Stimulated activated memory B cell treated with anti-CD40 and anti-IgM and Interleukin-4, amounts not matched to agents 10 μg/mL and 1 μg/mL and 100 μg/mL, for 72 hours (primary cell): ENCODE data around the gene SBF2.

Experiments used
- ATAC-seq: fragments of 150-1000 bp; cut with Tn5 transposase; 2 replicates; pipeline ENCODE4 v1.10.0; 2021
- H3K27ac Mint-ChIP-seq: one replicate; pipeline ENCODE4 v1.8.0; 2022; ENCODE audit warnings: mild to moderate bottlenecking, mixed read lengths
- H3K27me3 Mint-ChIP-seq: one replicate; pipeline ENCODE4 v1.8.0; 2022; ENCODE audit warnings: mixed read lengths
- H3K36me3 Mint-ChIP-seq: one replicate; pipeline ENCODE4 v1.8.0; 2022; ENCODE audit warnings: mixed read lengths
- H3K4me1 Mint-ChIP-seq: one replicate; pipeline ENCODE4 v1.8.0; 2022; ENCODE audit warnings: mixed read lengths
- H3K4me3 Mint-ChIP-seq: one replicate; pipeline ENCODE4 v1.8.0; 2022; ENCODE audit warnings: mild to moderate bottlenecking, moderate library complexity, mixed read lengths
- H3K9me3 Mint-ChIP-seq: one replicate; pipeline ENCODE4 v1.8.0; 2022; ENCODE audit warnings: mixed read lengths

The SBF2 gene

DNA sequence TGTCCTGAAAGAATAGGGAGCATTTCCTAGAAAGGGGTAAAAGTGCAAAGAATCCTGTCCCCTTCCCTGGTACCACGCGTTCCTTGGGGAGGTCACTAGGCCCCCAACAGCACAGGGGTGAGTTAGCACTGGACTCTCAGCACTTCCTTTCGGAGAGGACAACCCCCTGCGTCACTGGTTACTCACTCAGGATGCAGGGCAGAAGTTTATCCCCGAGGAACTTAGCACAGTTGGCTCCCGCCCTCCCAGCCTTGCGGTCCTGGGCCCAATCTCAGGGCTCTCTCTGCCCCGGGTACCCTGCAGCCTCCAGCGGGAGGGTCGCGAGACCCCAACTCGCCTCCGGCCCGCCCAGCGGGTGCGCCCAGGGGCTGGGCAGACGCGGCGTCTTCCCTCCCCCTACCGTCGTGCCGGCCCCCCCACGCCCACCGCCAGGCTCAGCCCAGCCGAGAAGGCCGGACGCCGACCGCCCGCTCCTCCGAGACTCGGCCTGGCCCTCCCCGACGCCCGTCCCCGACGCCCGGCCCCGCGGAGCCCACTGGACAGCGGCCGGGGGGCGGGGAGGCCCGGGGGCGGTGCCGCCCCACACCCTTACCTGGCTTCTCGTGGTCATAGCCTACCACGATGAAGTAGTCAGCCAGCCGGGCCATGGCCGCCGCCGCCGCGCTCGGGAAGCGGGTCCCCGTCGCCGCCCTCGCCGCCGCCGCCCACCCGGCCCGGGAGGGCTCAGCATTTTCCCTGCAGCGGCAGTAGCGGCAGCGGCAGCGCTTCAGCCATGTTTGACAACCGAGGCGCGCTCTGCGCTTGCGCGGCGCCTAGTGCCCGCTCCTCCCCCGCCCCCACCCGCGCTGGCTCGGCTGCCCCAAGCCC, at the start of gene SBF2:
Gene SBF2 (minus strand): TSS at position 797 of the 867 bp plus-strand sequence. CDS start 150 bp downstream, at position 647.
- no peak within 1 kb of the TSS for H3K27ac Mint-ChIP-seq
- peaks cover 7% of the 10 kb centered on the region for H3K36me3 Mint-ChIP-seq
- peaks cover 29% of the 10 kb centered on the region for H3K27me3 Mint-ChIP-seq
- no peaks in the 10 kb centered on the region for H3K9me3 Mint-ChIP-seq
- peak within 1 kb of the TSS; percentile 75 for H3K4me3 Mint-ChIP-seq
- peak; percentile 70 for ATAC-seq
- H3K4me1 Mint-ChIP-seq: peaks cover 39% of the 10 kb centered on the region

DNA sequence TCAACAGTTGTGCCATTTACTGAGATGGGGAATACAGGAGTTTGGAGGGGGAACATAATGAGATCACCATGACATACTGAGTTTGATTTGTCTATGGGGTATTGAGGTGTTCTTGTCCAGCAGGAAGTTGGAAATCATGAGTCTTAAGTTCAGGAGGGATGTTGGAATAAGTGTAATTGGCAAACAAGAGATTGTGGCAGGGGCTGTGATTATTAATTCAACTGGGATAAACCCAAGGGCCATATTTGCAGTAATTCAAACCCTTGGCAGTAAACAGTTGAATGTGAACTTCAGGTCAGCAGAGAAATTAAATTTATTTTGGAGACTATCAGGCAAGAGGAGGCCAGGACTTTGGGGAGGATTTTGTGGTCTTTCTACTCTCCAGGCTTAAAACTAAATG, 44.3 kb upstream of the SBF2 start:
- H3K36me3 Mint-ChIP-seq: no peaks in the 10 kb centered on the region
- peaks cover 66% of the 10 kb centered on the region for H3K27me3 Mint-ChIP-seq
- H3K9me3 Mint-ChIP-seq: no peaks in the 10 kb centered on the region
- H3K4me1 Mint-ChIP-seq: no peaks in the 10 kb centered on the region
- H3K27ac Mint-ChIP-seq: no peak overlapping the region
- H3K4me3 Mint-ChIP-seq: no peak overlapping the region
- no peak for ATAC-seq

DNA sequence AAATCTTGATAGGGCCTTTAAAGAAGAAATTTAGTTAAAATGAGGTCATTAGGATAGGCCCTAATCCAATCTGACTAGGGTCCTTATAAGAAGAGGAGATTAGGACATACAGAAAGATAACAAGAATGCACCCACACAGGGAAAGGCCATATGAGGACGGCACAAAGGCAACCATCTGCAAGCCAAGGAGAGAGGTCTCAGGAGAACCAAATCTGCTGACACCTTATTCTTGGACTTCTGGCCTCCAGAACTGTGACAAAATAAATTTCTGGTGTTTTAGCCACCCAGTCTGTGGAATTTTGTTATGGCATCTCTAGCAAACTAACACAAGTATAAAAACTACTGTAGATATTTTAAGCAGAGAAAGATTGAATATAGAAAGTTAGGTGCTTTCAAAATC, 39.5 kb upstream of the SBF2 start:
- Mint-ChIP-seq H3K4me3 (no peak overlapping the region), H3K9me3 (peaks cover 2% of the 10 kb centered on the region), H3K36me3 (no peaks in the 10 kb centered on the region), H3K27ac (no peak overlapping the region), H3K4me1 (no peaks in the 10 kb centered on the region), H3K27me3 (peaks cover 47% of the 10 kb centered on the region)
- ATAC-seq: no peak

DNA sequence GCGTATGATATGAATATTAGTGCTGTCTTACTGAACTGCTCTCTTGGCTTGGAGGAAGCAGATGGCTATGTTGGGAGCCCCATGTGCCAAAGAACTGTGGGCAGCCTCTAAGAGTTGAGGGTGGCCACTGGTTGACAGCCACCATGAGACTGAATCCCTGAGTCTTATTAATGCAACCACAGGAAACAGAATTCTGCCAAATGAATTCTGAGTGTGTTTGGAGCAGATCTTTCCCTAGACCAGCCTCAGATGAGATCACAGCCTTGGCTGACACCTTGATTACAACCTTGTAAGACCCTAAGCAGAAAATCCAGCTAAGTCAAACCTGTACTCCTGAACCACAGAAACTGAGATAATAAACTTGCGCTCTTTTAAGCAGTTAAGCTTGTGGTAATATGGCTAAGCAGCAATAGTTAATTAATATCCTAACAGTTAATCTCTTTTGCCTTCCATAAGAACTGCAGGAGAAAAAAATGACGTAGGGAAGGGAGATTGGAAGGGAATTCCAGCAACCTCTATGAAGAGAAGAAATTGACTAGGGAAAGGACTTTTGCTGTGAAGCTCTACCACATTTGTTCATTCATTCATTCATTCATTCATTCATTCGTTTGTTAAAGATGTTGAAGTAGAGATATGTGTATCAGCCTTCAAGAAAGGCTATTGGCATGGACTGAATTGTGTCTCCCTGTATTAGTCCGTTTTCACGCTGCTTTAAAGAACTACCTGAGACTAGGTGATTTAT, 37.7 kb upstream of the SBF2 start:
- peaks cover 38% of the 10 kb centered on the region for H3K27me3 Mint-ChIP-seq
- ATAC-seq: no peak
- no peaks in the 10 kb centered on the region for H3K36me3 Mint-ChIP-seq
- H3K4me3 Mint-ChIP-seq: no peak overlapping the region
- no peaks in the 10 kb centered on the region for H3K4me1 Mint-ChIP-seq
- peaks cover 2% of the 10 kb centered on the region for H3K9me3 Mint-ChIP-seq
- no peak overlapping the region for H3K27ac Mint-ChIP-seq

DNA sequence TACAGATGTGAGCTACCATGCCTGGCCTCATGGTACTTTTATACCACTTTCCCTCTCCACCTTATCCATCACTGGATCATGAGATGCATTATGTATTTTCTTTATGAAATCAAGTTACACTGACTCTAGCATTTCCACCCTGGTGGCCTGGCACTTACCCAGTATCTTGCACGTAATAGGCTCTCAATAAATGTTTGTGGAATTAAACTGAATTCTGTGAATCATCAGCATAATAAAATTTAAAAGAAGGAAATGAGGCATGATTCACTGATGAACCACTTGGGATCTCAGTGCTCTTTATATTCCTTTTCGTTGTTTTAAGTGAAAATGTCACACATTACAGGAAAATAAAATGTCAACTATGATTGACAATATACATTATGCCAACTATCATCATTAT, 35.9 kb upstream of the SBF2 start:
- no peak overlapping the region for H3K4me3 Mint-ChIP-seq

DNA sequence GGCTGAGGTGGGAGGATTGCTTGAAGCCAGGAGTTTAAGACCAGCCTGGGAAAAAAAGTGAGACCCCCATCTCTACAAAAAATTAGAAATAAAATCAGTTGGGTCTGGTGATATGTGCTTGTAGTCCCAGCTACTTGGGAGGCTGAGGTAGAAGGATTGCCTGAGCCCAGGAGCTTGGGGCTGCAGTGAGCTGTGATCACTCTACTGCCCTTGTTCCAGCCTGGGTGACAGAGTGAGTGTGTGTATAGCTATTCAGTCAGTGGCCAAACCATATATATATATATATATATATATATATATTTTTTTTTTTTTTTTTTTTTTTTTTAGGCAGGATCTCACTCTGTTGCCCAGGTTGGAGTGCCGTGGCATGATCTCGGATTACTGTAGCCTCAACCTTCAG, 35.3 kb upstream of the SBF2 start:
- peaks cover 45% of the 10 kb centered on the region for H3K27me3 Mint-ChIP-seq
- ATAC-seq: no peak
- no peak overlapping the region for H3K27ac Mint-ChIP-seq
- H3K4me1 Mint-ChIP-seq: no peaks in the 10 kb centered on the region
- H3K36me3 Mint-ChIP-seq: no peaks in the 10 kb centered on the region
- peaks cover 2% of the 10 kb centered on the region for H3K9me3 Mint-ChIP-seq
- no peak overlapping the region for H3K4me3 Mint-ChIP-seq

More for the DNA sequence above, 35.9 kb upstream of the SBF2 start:
- Mint-ChIP-seq H3K9me3 (peaks cover 2% of the 10 kb centered on the region), H3K4me1 (no peaks in the 10 kb centered on the region), H3K27me3 (peaks cover 45% of the 10 kb centered on the region), H3K36me3 (no peaks in the 10 kb centered on the region), H3K27ac (no peak overlapping the region)
- no peak for ATAC-seq

DNA sequence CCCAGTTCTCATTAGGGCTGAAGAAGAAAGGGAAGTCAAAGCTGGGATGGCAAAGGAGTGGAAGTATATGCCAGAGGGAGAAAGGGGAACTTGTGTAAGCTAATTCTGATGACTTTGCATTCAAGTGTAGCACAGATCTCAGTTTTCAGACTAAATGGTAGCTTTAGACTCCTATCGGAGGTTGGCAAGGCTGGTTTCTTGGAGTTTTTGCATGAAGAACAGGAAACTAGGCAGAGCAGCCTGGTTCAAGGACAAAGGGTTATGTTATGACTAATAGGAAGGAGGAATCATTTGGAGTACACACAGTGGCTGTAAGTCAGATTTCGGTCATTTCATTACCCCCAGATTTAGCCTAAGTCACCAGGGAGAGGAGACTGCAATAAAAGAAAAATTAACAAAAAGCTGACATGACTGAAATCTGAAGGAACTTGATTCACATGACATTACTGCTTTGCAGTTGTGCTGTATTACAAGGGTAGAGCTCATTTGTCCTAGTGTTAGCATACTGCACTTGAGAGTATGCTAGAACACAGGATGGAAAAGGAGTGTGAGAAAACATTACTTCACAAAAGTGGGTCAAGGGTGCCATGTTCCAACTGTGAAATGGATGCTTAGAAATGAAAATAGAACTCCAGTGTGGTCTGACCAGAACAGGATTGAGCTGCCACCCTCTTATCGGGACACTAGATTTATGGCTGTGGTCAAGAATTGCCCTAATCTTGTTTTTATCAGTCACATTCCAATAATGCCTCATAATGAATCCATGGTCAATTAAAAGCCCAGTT, 34.5 kb upstream of the SBF2 start:
- H3K4me3 Mint-ChIP-seq: no peak overlapping the region
- no peak for ATAC-seq
- H3K4me1 Mint-ChIP-seq: peaks cover 3% of the 10 kb centered on the region
- H3K36me3 Mint-ChIP-seq: no peaks in the 10 kb centered on the region
- H3K9me3 Mint-ChIP-seq: peaks cover 2% of the 10 kb centered on the region
- H3K27me3 Mint-ChIP-seq: peaks cover 45% of the 10 kb centered on the region
- H3K27ac Mint-ChIP-seq: no peak overlapping the region

DNA sequence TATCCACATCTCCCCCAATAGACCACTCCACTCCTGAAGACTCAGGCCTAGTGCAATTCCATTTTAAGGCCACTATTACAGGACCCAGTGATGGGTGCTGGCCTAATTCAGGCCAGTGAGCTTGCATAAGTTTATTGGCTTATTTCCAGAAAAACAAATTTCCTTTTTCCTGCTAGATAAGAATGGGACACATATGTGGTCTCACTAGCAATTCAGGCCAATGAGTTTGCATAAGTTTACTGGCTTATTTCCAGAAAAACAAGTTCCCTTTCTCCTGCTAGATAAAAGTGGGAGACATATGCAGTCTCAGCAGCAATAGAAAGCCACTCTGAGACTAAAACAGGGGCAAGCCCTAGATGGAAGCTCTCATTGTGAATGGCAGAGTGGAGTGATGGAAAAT, 33.2 kb upstream of the SBF2 start:
- Mint-ChIP-seq H3K4me1 (peaks cover 13% of the 10 kb centered on the region), H3K36me3 (no peaks in the 10 kb centered on the region), H3K27me3 (peaks cover 37% of the 10 kb centered on the region), H3K9me3 (no peaks in the 10 kb centered on the region), H3K4me3 (no peak overlapping the region), H3K27ac (no peak overlapping the region)
- ATAC-seq: no peak

DNA sequence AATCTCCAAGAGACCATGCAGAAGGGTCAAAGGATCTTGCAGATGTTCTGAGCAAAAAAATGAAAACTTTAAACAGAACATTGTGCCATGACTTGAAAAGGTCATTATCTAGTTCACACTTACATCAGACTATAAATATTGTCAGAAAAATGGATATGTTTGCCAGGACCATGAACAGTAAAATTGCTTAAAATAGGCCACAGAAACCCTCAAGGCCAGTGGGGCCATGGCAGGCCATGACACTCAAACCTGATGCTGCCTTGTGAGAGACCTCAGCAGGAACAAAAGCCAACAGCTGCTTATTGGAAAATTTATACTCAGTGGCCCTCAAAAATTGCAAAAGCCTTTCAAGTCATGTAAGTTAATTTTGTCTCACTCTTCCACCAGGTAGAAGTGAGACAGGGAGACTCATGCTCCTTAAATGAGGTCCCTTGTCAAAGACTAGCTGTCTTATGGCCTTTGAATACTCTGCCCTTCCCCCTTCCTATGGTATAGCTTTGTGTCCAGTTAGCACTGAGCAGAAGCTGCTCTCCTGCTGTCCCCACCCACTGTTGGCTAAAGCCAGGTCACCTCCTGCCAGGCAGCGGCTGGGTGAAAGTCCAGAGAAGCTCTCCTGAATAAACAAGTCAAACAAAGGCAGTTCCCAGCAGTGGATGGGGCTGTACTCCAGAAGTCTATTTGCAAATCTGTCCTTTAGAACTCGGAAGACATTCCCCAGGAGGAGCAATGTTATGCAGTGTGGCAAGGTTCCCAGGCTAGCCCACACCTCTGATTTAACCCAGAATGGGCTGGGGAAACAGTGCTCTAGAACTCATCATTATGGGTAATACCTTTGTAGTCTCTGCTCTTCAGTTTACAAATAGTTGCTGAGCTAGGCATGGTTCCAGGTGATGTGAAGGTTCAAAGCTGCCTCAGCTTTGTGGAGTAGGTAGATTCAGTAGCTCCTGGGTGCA, 32.3 kb upstream of the SBF2 start:
- Mint-ChIP-seq H3K4me3 (no peak overlapping the region), H3K9me3 (no peaks in the 10 kb centered on the region), H3K27me3 (peaks cover 27% of the 10 kb centered on the region)

DNA sequence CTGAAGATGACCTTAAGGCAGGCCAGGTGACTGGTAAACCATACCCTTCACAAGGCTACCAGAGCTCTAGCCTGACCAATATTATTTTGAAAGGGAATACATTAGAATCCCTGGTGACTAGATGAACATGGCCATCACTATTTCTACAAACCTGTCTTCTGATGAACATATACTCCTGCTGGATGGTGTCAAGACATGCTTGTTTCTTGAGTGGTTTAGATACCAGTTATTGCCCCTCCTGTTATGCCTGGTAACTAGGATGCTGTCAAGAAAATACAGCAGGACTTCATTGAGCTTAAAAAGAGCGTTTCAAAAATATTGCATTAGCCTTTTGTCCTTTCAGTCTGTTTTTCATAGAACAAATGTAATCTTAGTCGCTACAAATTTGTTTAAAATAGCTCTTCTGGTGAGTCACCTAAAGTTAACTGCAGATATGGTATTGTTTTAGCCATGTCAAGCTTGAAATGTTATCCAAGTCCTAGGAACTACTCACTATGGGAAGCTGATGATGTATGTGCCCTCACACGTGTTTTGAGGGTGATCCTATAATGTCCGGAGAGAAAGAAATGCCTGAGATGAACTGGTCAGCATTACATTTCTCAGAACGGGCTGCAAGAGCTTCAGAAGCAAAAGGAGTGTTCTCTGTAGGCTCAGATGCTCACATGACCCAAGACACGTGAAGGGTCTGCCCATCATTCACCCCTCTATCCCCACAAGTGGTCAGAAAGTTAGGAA, 31.4 kb upstream of the SBF2 start:
- H3K36me3 Mint-ChIP-seq: no peaks in the 10 kb centered on the region
- H3K9me3 Mint-ChIP-seq: no peaks in the 10 kb centered on the region
- H3K27ac Mint-ChIP-seq: peak overlapping the region; percentile 53
- peaks cover 27% of the 10 kb centered on the region for H3K27me3 Mint-ChIP-seq
- no peak for ATAC-seq
- H3K4me3 Mint-ChIP-seq: no peak overlapping the region
- H3K4me1 Mint-ChIP-seq: peaks cover 13% of the 10 kb centered on the region

More for the DNA sequence above, 32.3 kb upstream of the SBF2 start:
- Mint-ChIP-seq H3K27ac (no peak overlapping the region), H3K36me3 (no peaks in the 10 kb centered on the region), H3K4me1 (peaks cover 13% of the 10 kb centered on the region)
- no peak for ATAC-seq

DNA sequence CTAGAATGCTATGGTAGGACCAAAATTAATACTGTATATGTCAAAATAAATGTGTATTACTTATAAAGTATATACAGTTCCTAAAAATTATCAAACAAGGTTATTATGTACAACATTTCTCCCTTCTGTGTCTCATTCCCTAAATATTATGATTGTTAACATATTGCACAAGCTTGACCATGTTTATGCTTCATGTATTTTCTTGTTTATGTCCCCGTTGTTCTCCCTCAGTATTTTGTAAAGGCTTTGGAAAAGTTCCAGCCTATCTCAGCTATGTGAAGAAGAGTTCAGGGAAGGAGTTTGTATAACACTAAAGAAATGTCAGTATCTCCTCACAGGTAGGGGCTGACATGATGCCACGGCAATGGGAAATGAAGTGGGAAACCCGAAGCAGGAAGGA, 30.5 kb upstream of the SBF2 start:
- ATAC-seq: no peak

DNA sequence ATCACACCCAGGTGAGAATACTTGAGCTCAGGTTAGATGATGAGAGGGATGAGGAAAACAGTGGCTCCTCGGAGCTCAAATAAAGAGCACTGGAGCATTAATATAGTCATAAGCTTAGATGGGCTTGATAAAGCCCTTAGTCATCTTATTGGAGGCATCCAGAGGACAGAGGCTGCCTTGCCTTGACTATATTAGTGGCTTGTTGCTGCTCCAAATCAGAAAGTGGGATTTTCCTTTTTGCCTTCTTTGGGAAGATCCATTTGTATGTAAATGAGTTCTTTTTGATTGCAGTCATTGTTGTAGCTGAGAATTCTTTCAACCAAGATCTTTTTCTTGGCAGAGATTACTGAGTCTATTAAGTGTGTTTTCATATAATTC, 29.8 kb upstream of the SBF2 start:
- H3K4me3 Mint-ChIP-seq: no peak overlapping the region
- peak overlapping the region; percentile 88 for H3K27ac Mint-ChIP-seq
- peaks cover 16% of the 10 kb centered on the region for H3K4me1 Mint-ChIP-seq
- ATAC-seq: no peak
- H3K9me3 Mint-ChIP-seq: no peaks in the 10 kb centered on the region
- no peaks in the 10 kb centered on the region for H3K36me3 Mint-ChIP-seq
- peaks cover 27% of the 10 kb centered on the region for H3K27me3 Mint-ChIP-seq

More for the DNA sequence above, 30.5 kb upstream of the SBF2 start:
- Mint-ChIP-seq H3K4me3 (no peak overlapping the region), H3K27ac (no peak overlapping the region), H3K36me3 (no peaks in the 10 kb centered on the region), H3K9me3 (no peaks in the 10 kb centered on the region), H3K4me1 (peaks cover 13% of the 10 kb centered on the region), H3K27me3 (peaks cover 27% of the 10 kb centered on the region)

DNA sequence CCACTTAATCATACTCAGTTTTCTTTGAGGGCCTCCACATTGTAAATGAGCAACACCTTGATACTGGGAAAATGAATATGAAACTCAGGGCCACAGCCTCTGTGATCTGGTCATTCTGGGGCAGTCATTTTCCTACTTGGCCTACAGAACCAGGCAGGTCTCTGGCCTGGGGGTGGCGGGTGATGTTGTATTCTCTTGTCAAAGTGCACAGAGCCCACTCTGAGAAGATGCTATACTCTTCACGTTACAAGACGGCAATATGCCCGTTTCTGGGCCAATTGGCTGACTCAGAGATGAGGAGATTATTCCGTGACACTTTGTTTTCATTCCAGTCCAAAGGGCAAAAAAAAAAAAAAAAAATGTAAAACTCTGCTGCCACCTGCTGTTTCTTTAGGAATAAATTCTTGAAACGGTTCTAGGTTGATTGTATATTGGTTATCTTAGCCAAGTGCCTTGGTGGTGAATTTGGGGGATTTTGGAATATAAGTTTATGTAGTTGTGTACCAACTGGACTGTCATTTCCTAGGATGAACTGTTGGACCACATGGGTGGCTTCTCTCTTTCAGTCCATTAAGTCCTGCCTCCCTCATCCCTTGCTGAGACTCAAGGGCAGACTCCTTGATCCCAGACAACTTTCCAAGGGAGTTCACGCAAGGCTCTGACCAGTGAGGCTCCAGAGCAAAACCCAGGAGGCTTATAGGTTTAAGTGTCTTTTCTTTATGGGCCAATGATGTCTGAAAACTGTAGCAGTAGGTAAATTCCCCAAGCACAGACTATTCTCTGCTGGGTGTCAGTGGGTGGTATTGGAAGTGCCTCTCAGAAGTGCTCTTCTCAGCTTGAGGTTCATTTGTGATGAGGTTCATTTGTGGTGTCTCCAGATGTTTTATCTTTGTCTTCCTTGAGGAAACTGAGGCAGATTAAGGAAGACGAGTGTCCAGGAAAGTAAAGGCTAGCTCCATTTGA, 29.1 kb upstream of the SBF2 start:
- Mint-ChIP-seq H3K9me3 (no peaks in the 10 kb centered on the region), H3K27me3 (peaks cover 27% of the 10 kb centered on the region), H3K27ac (peak overlapping the region; percentile 88), H3K4me1 (peaks cover 23% of the 10 kb centered on the region), H3K4me3 (no peak overlapping the region), H3K36me3 (no peaks in the 10 kb centered on the region)
- peak; percentile 49 for ATAC-seq
